SK-N-SH (cell line): ENCODE results near the gene STC2. TPM values are rescaled to one million over a fixed set of nuclear protein-coding genes. Genes with fewer than 3 reads are reported as not detected.

ENCODE experiments used
- CTCF ChIA-PET: fragments of 300-600, 350-600 bp; formaldehyde crosslinking; extraction: SDS; loops from one replicate; lab custom pipeline; 2021; lab: Yijun Ruan, JAX
- POLR2A ChIA-PET: fragments of 350-600 bp; sonication (Branson Sonifier 250); formaldehyde crosslinking; extraction: SDS; loops from one replicate; lab custom pipeline; 2020; ENCODE audit warnings: antibody characterized with exemption, inconsistent platforms; lab: Yijun Ruan, JAX
- DNase-seq: peaks from one replicate; pipeline ENCODE4 v3.0.0; 2012
- H2AFZ ChIP-seq: fragments of 200-600 bp; sonication (generic); 2 replicates; pipeline ENCODE4 v1.8.1; 2016; ENCODE audit warnings: antibody characterized with exemption, mild to moderate bottlenecking, low read depth
- H3F3A ChIP-seq: fragments of 200-600 bp; sonication (generic); replicated peaks from 2 replicates; pipeline ENCODE3; 2016; ENCODE audit warnings: antibody characterized with exemption, mild to moderate bottlenecking; ENCODE audit not compliant: insufficient read depth
- H3K27ac ChIP-seq, 2 experiments: fragments of 200-500 bp in 1 of 2; fragments of 200-600 bp in 1 of 2; sonication (Bioruptor generic) in 1 of 2; sonication (generic), shearing (Covaris generic) in 1 of 2; 2 replicates each; pipeline versions ENCODE4 v1.5.1 to v1.6.1; 2014 to 2016; ENCODE audit warnings: low read depth in 2 of 2, inconsistent platforms in 1 of 2, low read length in 1 of 2, mild to moderate bottlenecking in 1 of 2, mixed read lengths in 1 of 2
- H3K27me3 ChIP-seq: fragments of 200-600 bp; sonication (generic), shearing (Covaris generic); 2 replicates; pipeline ENCODE4 v1.6.1; 2016; ENCODE audit warnings: mixed run types; ENCODE audit not compliant: insufficient read depth
- H3K36me3 ChIP-seq, 2 experiments: fragments of 200-500 bp in 1 of 2; fragments of 200-600 bp in 1 of 2; sonication (Bioruptor generic) in 1 of 2; sonication (generic) in 1 of 2; replicated peaks in 1 of 2; 2 replicates each; pipeline versions ENCODE3 to v1.5.1; 2014 to 2016; ENCODE audit warnings: low read length in 1 of 2, mild to moderate bottlenecking in 1 of 2; ENCODE audit not compliant: insufficient read depth in 2 of 2, control insufficient read depth in 1 of 2
- H3K4me1 ChIP-seq, 2 experiments: fragments of 200-500 bp in 1 of 2; fragments of 200-600 bp in 1 of 2; sonication (Bioruptor generic) in 1 of 2; sonication (generic), shearing (Covaris generic) in 1 of 2; 2 replicates each; pipeline versions ENCODE4 v1.5.1 to v1.6.1; 2014 to 2016; ENCODE audit warnings: low read depth in 1 of 2, low read length in 1 of 2, mixed run types in 1 of 2; ENCODE audit not compliant: insufficient read depth in 2 of 2, control insufficient read depth in 1 of 2
- H3K4me2 ChIP-seq: fragments of 200-600 bp; sonication (generic), shearing (Covaris generic); 2 replicates; pipeline ENCODE4 v1.6.1; 2017; ENCODE audit warnings: mixed run types
- H3K4me3 ChIP-seq, 2 experiments: fragments of 200-500 bp in 1 of 2; fragments of 200-600 bp in 1 of 2; sonication (Bioruptor generic) in 1 of 2; sonication (generic), shearing (Covaris generic) in 1 of 2; 2 replicates each; pipeline versions ENCODE4 v1.5.1 to v1.8.1; 2014 to 2016; ENCODE audit warnings: low read depth in 2 of 2, inconsistent platforms in 1 of 2, low read length in 1 of 2, mild to moderate bottlenecking in 1 of 2, mixed read lengths in 1 of 2, moderate library complexity in 1 of 2
- H3K79me2 ChIP-seq: fragments of 200-600 bp; sonication (generic); 2 replicates; pipeline ENCODE4 v1.8.1; 2017; ENCODE audit warnings: mild to moderate bottlenecking; ENCODE audit not compliant: insufficient read depth
- H3K9ac ChIP-seq: fragments of 200-600 bp; sonication (generic); 2 replicates; pipeline ENCODE4 v1.6.1; 2017; ENCODE audit warnings: mixed run types
- H3K9me2 ChIP-seq: fragments of 200-600 bp; sonication (generic); 2 replicates; pipeline ENCODE4 v1.6.1; 2017; ENCODE audit warnings: mixed run types
- H3K9me3 ChIP-seq: fragments of 200-600 bp; sonication (generic); 2 replicates; pipeline ENCODE4 v1.6.1; 2017; ENCODE audit warnings: mixed run types, mild to moderate bottlenecking, moderate library complexity
- H4K20me1 ChIP-seq: fragments of 200-600 bp; sonication (generic); 2 replicates; pipeline ENCODE4 v1.6.1; 2017; ENCODE audit warnings: mild to moderate bottlenecking, mixed run types; ENCODE audit not compliant: insufficient read depth
- GATA2 ChIP-seq: sonication (generic); formaldehyde crosslinking; IDR thresholded peaks from 2 replicates; pipeline ENCODE4 v1.5.0; 2020; ENCODE audit warnings: mild to moderate bottlenecking, missing genetic modification reagents
- RFX5 ChIP-seq: IDR thresholded peaks from 2 replicates; pipeline ENCODE4 v1.6.1; 2012; ENCODE audit warnings: mild to moderate bottlenecking, improper control_type of control experiment, low read length
- WGBS: methylation state at CpG from one replicate; pipeline ENCODE4 v1.1.6; 2017; ENCODE audit warnings: low lambda C conversion rate; 5-methylcytosine and 5-hydroxymethylcytosine counted together
- polyA plus RNA-seq, 3 experiments: library from polyadenylated mRNA; depleted of rRNA; stranded (reverse); fragments of >200 nt; gene quantifications; 2 replicates each; pipeline ENCODE4 v1.2.3, GENCODE V29; 2012
- small RNA-seq, 7 experiments: library from RNA; depleted of rRNA; stranded (forward); fragments of <200 nt; gene quantifications; one replicate each; pipeline ENCODE3, GENCODE V24; 2012

Gene STC2
- polyA plus RNA-seq, 1 of the 3 experiments (the other 2 are of a cell fraction) = 5.9 TPM

DNA sequence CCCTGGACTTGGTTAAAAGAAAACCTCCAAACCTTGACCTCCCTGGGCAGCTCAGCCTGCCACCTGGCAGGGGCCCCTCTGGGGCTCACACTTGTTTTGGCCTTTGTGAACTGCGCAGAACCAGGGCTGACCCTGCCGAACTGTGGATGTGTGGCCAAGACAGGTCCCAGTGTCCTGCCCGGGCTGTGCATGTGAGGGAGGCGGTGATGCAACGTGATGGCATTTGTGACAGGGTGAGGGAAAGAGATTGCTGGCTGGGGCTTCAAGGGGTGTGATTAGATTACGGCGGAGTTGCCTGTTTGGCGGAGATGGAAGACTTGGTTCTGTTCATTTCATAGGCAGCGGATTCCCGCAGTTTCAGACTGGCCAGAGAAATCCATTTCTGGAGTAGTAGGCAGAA lies 62.8 kb downstream of the STC2 start:
- Histone ChIP-seq H2AFZ (no peak overlapping the region), H3K4me1 (no peaks in the 10 kb centered on the region; a peak in 1 of 4 replicates), H3K4me3 (no peak overlapping the region), H3K36me3 (no peaks in the 10 kb centered on the region), H3F3A (no peaks in the 10 kb centered on the region), H4K20me1 (no peaks in the 10 kb centered on the region), H3K27ac (no peak overlapping the region), H3K4me2 (no peak overlapping the region), H3K9me3 (no peaks in the 10 kb centered on the region), H3K27me3 (peaks cover 71% of the 10 kb centered on the region), H3K9me2 (no peaks in the 10 kb centered on the region), H3K9ac (no peak overlapping the region), H3K79me2 (no peaks in the 10 kb centered on the region)
- TF ChIP-seq GATA2 (CRISPR knock-in tag) (no peak), RFX5 (no peak)
- no peak for DNase-seq
- CTCF ChIA-PET = interaction anchor here (0.6 to 1.4 kb wide), 3 partner anchors 17 to 66 kb away, joined by 3 to 5 read pairs (median 3); no protein-coding TSS in a partner anchor
- WGBS = 27% methylated on average over 8 of the region's 10 CpGs
- POLR2A ChIA-PET = no interaction called here

Small RNA genes lying within 50 kb of the gene (small RNA-seq; reads per million reads assigned to genes)
- gene MIR8056 (0 reads per million in 7 experiments), gene RNA5SP200 (0 reads per million in 7 experiments), gene RNU6-500P (0 reads per million in 7 experiments)

Other genes starting within 250 kb of the STC2 start
- 16.7 and 21.1 TPM in 2 replicates for gene BNIP1, start 183.9 kb downstream of the STC2 start, polyA plus RNA-seq (2012; rRNA removed)
- gene NKX2-5, start 93.2 kb downstream of the STC2 start, polyA plus RNA-seq (2012; rRNA removed) = not detected in 2 replicates